Measurements from ENCODE around the gene AMOTL1.

Gene AMOTL1

DNA sequence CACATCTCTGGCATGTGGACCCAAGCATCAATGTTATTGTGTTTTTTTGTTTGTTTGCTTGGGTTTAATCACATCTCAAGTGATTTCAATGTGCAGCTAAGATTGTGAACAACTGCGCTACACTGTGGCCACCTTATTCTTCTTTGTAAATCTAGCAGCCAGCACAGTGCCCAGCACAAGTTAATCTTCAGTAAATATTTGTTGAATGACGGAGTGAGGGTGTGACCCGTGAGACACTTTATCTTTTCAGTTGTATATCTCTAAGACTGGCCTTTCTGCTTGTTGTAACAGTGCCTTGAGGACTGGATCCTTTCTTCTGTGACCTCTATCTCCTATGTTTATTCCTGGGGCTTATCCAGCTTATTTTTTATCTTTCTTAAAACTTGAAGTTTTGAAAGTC lies 21.4 kb upstream of the AMOTL1 start:
- no peak for DNase-seq (ENCODE audit: low spot score)

- no peak for DNase-seq (ENCODE audit: low spot score)
These were observed 21.0 kb upstream of the AMOTL1 start for GRCh38 chr11:94747146-94747545.

DNA sequence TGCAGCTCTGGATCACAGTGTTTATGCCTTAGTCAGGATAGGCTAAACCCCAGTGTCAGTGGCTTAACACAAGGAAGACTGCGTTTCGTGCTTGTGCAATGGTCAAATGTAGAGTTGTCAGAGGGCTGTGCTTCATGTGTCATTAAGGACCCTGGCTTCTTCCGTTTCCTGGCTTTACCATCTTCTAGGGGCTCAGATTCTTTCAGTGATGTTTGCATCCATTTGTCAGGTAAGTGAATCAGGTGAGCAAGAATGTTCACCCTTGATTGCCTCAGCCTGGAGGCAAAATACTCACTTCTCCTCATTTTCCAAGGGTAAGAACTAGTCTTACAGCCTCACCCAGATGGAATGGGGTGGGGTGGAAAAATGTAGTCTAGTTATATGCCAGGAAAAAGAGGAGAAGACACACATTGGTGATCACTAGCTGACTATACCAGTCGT lies 20.5 kb upstream of the AMOTL1 start:
- no peak for DNase-seq (ENCODE audit: low spot score)

DNA sequence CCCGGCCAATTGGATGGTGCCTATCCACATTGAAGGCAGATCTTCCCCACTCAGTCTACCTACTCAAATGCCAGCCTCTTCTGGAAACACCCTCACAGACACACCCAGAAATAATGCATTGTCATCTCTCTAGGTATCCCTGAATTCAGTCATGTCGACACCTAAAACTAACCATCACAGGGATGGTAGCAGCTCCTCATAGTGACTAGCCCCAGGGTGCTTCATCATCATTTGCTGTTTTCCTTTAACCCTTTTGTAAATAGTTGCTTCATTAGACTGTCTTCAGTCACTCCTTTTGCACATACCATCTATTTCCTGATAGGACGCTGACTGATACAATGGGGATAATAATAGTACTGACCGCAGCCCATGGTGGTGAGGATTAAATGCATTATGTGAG lies 18.8 kb upstream of the AMOTL1 start:
- no peak for DNase-seq (ENCODE audit: low spot score)

DNA sequence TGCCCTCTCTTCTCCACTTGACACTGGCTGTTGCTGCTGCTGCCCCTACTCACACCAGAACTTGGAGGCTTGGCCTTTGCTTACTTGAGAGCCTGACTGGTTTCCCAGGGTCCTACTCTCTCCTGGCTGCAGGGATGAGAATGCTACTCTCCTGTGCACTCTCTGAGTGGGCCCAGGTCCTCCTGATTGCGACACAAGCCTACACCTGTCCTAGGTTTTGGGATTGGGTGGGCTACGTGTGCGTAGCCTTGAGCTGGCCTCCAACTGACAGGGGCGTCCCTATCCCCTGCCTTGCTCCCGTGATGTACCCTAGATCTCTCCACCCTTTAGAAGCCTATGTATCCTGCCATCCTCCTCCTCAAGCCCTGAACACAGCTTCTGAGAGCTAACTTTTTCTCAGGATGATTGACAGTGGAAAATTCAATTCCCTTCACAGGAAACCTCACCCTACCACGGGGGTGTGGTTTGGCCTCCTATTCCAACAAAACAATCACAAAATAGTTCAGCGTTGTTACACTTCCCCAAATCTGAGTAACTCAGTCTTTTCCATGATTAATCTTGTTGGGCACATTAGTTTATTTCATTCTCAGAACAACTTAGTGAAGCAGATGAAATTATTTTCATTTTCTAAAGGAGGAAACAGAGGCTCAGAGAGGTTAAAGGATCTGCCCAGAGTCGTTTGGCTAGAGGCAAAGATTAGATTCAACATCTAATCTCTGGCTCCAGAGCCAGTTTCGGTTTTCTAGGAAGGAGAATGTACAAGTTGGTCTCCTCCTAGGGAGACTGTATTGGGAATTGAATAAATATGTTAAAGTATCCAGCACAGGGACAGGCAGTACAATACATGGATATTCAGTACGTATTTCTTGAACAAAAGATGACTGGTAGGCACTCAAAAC lies 17.6 kb upstream of the AMOTL1 start:
- no peak for DNase-seq (ENCODE audit: low spot score)

DNA sequence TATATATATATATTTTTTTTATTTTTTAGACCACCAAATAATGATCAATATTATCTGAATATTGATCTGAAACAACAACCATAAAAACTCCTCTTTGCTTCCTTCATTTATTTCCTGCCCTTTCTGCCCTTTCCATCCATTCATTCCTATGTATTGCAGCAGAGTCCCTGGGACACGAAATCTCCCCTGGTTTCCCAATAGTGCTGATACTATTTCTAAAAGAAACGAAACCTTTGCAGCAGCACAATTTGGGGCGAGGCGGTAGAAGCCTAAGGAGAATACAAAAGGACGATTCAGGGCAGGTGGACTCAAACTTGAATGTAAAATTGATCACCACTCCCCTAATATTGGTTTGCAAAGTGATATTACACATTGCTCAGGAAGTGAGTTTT lies 16.9 kb upstream of the AMOTL1 start:
- DNase-seq (ENCODE audit: low spot score): no peak

GRCh38 chr11:94751786-94752185 lies 16.4 kb upstream of the AMOTL1 start:
- DNase-seq (ENCODE audit: low spot score): no peak

- no peak for DNase-seq (ENCODE audit: low spot score)
These were observed 14.5 kb upstream of the AMOTL1 start for GRCh38 chr11:94753630-94754029.

GRCh38 chr11:94754335-94754734 lies 13.8 kb upstream of the AMOTL1 start:
- DNase-seq (ENCODE audit: low spot score): no peak

- no peak for DNase-seq (ENCODE audit: low spot score)
These were observed 13.3 kb upstream of the AMOTL1 start for GRCh38 chr11:94754819-94755218.

GRCh38 chr11:94755494-94755893 lies 12.7 kb upstream of the AMOTL1 start:
- no peak for DNase-seq (ENCODE audit: low spot score)

DNA sequence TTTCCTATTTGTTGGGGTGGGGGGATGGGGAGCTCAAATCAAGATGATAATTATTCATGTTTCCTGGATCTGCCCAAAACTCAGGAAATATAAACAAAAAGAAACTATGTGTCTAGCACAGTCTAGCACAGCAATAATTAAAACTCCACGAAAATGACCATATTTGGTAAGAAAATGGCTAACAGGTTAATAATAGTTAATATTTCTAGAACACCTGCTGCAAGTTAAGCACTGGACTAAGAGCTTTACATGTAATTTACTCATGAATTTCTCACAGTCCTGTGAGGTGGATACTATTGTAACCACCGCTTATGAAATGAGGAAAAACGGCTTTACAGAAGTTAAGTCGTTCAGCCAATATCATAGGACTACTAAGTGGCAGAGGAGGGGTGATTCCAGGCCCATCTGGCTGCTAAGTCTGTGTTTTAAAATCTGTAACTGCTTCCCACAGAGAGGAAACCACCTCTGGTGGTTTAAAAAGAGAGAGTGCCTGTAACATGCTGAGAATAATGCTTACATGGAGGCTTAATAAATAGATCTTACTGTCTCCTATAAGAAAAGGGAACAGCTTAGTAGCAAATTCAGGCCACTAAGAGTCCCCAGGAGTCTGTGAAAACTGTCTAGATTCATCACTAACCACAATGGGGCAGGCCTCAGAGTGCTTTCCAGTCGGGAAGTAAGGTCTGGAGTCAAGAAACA lies 11.0 kb upstream of the AMOTL1 start:
- no peak for DNase-seq (ENCODE audit: low spot score)

DNA sequence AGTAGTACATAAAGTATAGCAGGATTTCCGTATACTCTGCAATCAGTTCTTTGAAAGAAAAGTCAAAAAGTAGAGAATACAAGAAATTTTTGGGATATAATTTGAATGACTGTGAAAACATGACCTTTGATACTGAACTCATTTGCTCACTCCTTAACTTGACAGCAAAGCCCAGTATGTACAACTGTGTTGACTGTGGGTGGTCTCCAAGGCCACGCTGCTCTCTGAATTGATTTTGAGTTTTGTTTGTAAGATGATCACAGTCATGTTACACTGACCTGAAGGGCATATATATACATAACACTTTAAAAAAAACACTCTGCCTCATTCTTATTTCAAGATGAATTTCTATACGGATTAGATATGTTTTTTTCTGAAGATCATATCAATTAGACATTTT lies 9.5 kb upstream of the AMOTL1 start:
- no peak for DNase-seq (ENCODE audit: low spot score)

DNA sequence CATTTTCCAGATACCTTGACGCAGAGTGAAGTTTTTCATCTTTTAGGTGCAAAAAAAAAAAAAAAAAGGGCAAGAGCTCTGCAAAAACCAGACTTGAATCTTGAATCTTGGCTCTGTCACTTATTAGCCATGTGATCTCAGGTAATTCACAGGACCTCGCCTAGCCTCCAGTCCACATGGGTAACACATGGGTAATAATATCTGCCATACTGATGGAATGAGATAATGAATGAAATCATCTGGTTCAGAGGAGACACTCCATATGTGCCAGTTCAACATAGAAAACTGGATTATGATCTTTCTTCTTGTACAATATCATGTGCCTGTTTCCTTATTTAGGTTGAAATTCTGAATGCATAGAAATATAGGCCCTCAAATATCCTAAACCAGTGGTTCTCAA lies 8.6 kb upstream of the AMOTL1 start:
- DNase-seq (ENCODE audit: low spot score): no peak

- no peak for DNase-seq (ENCODE audit: low spot score)
These were observed 7.9 kb upstream of the AMOTL1 start for GRCh38 chr11:94760296-94760695.

GRCh38 chr11:94762208-94762607 lies 5.9 kb upstream of the AMOTL1 start:
- DNase-seq (ENCODE audit: low spot score): no peak

DNA sequence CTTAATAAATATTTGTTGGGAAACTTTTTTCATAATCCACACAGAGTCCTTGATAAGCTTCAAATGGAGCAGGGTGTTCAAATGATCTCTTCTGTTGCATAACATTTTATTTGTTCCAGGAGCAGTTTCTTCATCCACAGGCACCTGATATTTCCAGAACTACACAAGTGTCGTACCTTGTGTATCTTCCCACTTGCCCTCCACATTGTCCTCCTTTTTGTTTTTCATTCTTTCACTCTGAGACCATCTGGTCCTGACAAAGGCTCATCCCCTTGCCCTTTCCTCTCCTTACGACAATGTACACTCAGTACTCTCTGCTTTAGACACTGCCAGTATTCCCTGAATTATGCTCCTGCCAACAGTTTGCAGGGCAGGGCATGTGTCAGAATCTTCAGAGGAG lies 5.2 kb upstream of the AMOTL1 start:
- DNase-seq (ENCODE audit: low spot score): no peak

- DNase-seq (ENCODE audit: low spot score): no peak
These were observed 1.4 kb upstream of the AMOTL1 start for GRCh38 chr11:94766713-94767206.

DNA sequence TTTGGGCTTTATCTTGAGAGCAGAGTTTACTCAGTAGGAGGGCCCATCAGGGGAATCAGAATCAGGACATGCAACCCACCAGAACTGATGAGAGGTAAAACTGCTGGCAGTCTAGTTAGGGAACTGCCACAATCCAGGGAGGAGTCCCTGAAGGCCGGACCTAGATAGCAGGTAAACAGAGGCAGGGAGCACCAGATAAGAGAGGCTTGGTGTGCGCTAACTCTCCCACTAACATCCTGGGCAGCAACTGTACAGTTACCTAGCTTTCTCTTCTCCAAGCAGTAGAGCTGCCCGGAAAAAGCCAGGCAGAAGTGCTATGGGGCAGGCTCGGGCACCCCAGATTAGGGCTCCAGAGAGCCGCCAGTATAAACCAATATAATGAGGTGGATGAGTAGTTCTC lies 865 bp upstream of the AMOTL1 start:
- DNase-seq (ENCODE audit: low spot score): no peak

- peak; percentile 83 for DNase-seq (ENCODE audit: low spot score)
These were observed 716 bp downstream of the AMOTL1 start for GRCh38 chr11:94768602-94769541.

DNA sequence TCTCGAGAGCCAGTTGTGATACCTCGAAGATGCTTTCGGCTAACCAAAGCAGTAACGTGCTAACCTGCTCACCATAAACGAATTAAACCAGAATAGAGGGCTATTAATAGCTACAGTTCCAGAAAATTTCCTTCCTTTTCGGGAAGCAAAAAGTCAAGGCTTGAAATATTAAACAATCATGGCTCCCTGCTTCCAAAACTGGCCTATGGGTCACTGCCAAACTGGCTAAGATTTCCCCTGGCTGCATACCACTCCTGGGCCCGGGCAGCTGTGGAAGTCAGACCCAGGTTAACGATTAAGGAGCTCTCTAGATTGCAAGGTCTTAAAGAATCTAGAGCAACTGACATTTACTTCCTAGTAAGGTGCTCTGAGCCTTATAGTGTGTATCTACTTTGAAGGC lies 1.7 kb downstream of the AMOTL1 start:
- no peak for DNase-seq (ENCODE audit: low spot score)

- no peak for DNase-seq (ENCODE audit: low spot score)
These were observed 2.5 kb downstream of the AMOTL1 start for GRCh38 chr11:94770563-94771120.
